A673 (cell line): Measurements from ENCODE around the gene RNF125. TPM values are rescaled to one million over a fixed set of nuclear protein-coding genes. Genes with fewer than 3 reads are reported as not detected.

Experiments
- BruUV-seq: library from RNA; stranded (reverse); fragments of 400-500 nt; replicated peaks from 2 replicates; lab custom pipeline; 2021; lab: Mats Ljungman, UMichigan
- CTCF ChIA-PET: fragments of 300-600 bp; sonication (Branson Sonifier 250); formaldehyde crosslinking; loops from one replicate; lab custom pipeline; 2022; ENCODE audit warnings: antibody characterized with exemption; lab: Charles Lee
- POLR2A ChIA-PET: fragments of 300-600 bp; sonication (Branson Sonifier 250); formaldehyde crosslinking; loops from one replicate; lab custom pipeline; 2022; ENCODE audit warnings: antibody characterized with exemption; ENCODE audit not compliant: low non-redundant PET; lab: Charles Lee
- DNase-seq: peaks from one replicate; pipeline ENCODE4 v3.0.0-alpha.2; 2015; ENCODE audit warnings: low spot score
- H3K27ac ChIP-seq: fragments of 200-600 bp; sonication (generic); 2 replicates; pipeline ENCODE4 v1.5.1; 2016; ENCODE audit warnings: mixed run types, low read depth, mild to moderate bottlenecking, mixed read lengths, antibody characterized with exemption, low read length; ENCODE audit not compliant: poor library complexity, severe bottlenecking
- H3K27me3 ChIP-seq: fragments of 200-600 bp; sonication (generic); replicated peaks from 2 replicates; pipeline ENCODE4 v1.6.1; 2017; ENCODE audit warnings: mixed run types, low read depth, mild to moderate bottlenecking, mixed read lengths, antibody characterized with exemption, low read length; ENCODE audit not compliant: insufficient read depth, poor library complexity
- H3K36me3 ChIP-seq: fragments of 200-600 bp; sonication (generic); 2 replicates; pipeline ENCODE4 v1.6.1; 2016; ENCODE audit warnings: mixed run types, mild to moderate bottlenecking, mixed read lengths, antibody characterized with exemption, low read length; ENCODE audit not compliant: insufficient read depth, poor library complexity, severe bottlenecking
- H3K4me1 ChIP-seq: fragments of 200-600 bp; sonication (generic); 2 replicates; pipeline ENCODE4 v1.6.1; 2017; ENCODE audit warnings: mixed run types, mild to moderate bottlenecking, mixed read lengths, antibody characterized with exemption, low read length; ENCODE audit not compliant: insufficient read depth, poor library complexity, severe bottlenecking
- H3K4me3 ChIP-seq: fragments of 200-600 bp; sonication (generic); 2 replicates; pipeline ENCODE4 v1.5.1; 2016; ENCODE audit warnings: low read depth, mixed run types, mild to moderate bottlenecking, mixed read lengths, low read length; ENCODE audit not compliant: poor library complexity, severe bottlenecking
- H3K9me3 ChIP-seq: fragments of 200-600 bp; sonication (generic); 2 replicates; pipeline ENCODE4 v1.6.1; 2016; ENCODE audit warnings: mixed run types, low read depth, mild to moderate bottlenecking, mixed read lengths, antibody characterized with exemption, low read length; ENCODE audit not compliant: poor library complexity, severe bottlenecking
- EZH2 ChIP-seq: fragments of 200-600 bp; sonication (generic); IDR thresholded peaks from 2 replicates; pipeline ENCODE4 v1.6.1; 2017; ENCODE audit warnings: borderline replicate concordance, low read depth, mild to moderate bottlenecking, mixed read lengths, antibody characterized with exemption, low read length; ENCODE audit not compliant: poor library complexity, severe bottlenecking
- intact Hi-C: fragments of 100-400 bp; cut with micrococcal nuclease; formaldehyde crosslinking; loops from one replicate; pipeline ENCODE4 v1.10.0; 2022; ENCODE audit not compliant: unreplicated experiment
- total RNA-seq: library from RNA; stranded (reverse); gene quantifications from 2 replicates; pipeline ENCODE4 v1.2.3, GENCODE V29; 2021
- TF ChIP-seq, protein P1 (sequence below): fragments of 300-800, 200-600 bp; sonication (generic); conservative IDR thresholded peaks from 2 replicates; pipeline ENCODE4 v1.5.1; 2017; ENCODE audit warnings: low read depth, mild to moderate bottlenecking, antibody characterized with exemption, low read length, moderate library complexity, mixed read lengths

Gene RNF125
- total RNA-seq, 1 experiment from 2014 or later, result 1.5 TPM

DNA sequence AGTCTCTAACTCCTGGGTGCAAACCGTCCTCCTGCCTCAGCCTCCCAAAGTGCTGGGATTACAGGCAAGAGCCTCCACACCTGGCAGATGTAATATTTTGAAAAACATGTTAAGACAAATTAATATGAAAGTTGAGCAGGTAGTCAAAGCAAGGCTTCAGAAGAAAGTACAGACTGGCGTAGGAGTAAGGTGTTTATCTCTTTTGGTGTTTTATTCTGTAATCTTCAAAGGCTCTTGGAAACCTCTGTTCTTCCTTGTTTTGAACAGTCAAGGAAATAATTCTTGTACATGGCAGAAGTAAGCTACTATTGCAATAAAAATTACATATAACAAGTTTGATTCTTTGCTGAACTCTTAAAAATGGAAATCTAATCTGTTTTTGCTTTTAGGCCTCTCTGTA lies 78.3 kb downstream of the RNF125 start:
- BruUV-seq, result no TSS peak
- POLR2A ChIA-PET, result no interaction called here
- CTCF ChIA-PET, result no interaction called here
- no peak overlapping the region for H3K4me3 ChIP-seq
- no peak for TF ChIP-seq EZH2
- TF ChIP-seq, protein P1, sequence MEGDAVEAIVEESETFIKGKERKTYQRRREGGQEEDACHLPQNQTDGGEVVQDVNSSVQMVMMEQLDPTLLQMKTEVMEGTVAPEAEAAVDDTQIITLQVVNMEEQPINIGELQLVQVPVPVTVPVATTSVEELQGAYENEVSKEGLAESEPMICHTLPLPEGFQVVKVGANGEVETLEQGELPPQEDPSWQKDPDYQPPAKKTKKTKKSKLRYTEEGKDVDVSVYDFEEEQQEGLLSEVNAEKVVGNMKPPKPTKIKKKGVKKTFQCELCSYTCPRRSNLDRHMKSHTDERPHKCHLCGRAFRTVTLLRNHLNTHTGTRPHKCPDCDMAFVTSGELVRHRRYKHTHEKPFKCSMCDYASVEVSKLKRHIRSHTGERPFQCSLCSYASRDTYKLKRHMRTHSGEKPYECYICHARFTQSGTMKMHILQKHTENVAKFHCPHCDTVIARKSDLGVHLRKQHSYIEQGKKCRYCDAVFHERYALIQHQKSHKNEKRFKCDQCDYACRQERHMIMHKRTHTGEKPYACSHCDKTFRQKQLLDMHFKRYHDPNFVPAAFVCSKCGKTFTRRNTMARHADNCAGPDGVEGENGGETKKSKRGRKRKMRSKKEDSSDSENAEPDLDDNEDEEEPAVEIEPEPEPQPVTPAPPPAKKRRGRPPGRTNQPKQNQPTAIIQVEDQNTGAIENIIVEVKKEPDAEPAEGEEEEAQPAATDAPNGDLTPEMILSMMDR, result no peak
- intact Hi-C loops, result no loop called here
- H3K36me3 ChIP-seq, result peaks cover 6% of the 10 kb centered on the region
- no peak for DNase-seq
- no peaks in the 10 kb centered on the region for H3K27me3 ChIP-seq
- no peaks in the 10 kb centered on the region for H3K9me3 ChIP-seq
- no peak overlapping the region for H3K27ac ChIP-seq
- H3K4me1 ChIP-seq, result peaks cover 21% of the 10 kb centered on the region

DNA sequence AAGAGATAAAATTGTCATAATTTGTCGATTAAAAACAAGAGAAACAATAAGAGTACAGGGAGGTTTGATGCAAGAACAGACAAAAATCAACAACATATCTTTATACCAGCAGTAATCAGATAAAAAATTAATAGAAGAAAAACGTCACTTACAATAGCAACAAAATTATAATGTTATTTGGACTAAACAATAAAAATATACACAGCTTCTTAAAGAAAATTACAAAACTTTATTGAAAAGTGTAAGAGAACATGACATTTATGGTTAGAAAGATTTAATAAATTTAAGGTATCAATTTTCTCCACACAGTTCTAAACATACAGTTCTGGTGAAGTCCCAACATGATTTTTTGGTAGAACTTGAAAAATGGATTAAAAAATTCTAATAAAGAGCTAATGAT lies 85.9 kb downstream of the RNF125 start:
- intact Hi-C loops, result no loop called here
- no peaks in the 10 kb centered on the region for H3K4me1 ChIP-seq
- H3K9me3 ChIP-seq, result no peaks in the 10 kb centered on the region
- TF ChIP-seq, protein P1, result no peak
- no peak for TF ChIP-seq EZH2
- CTCF ChIA-PET, result no interaction called here
- BruUV-seq, result no TSS peak
- peaks cover 3% of the 10 kb centered on the region for H3K36me3 ChIP-seq
- H3K4me3 ChIP-seq, result no peak overlapping the region
- POLR2A ChIA-PET, result interaction anchor here (0.6 kb wide), 1 partner anchor 446 kb away, joined by 5 read pairs; no protein-coding TSS in a partner anchor
- no peak for DNase-seq
- H3K27ac ChIP-seq, result no peak overlapping the region
- H3K27me3 ChIP-seq, result no peaks in the 10 kb centered on the region

DNA sequence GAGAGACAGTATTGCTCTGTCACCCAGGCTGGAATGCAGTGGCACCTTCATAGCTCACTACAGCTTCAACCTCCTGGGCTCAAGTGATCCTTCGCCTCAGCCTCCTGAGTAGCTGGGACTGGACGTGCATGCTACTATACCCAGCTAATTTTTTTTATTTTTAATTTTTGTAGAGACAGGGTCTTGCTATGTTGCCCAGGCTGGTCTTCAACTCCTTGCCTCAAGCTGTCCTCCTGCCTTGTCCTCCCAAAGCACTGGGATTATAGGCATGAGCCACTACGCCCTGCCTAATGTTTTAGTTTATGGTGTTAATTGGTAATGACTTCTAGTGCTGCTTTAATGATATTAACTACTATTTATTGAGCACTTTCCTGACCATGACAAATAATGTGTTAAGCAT lies 91.4 kb downstream of the RNF125 start:
- TF ChIP-seq EZH2, result no peak
- TF ChIP-seq, protein P1, result no peak
- Histone ChIP-seq H3K27ac (peak overlapping the region; percentile 53), H3K36me3 (no peaks in the 10 kb centered on the region), H3K4me1 (peaks cover 6% of the 10 kb centered on the region), H3K9me3 (no peaks in the 10 kb centered on the region), H3K27me3 (no peaks in the 10 kb centered on the region), H3K4me3 (no peak overlapping the region)
- DNase-seq, result no peak
- BruUV-seq, result no TSS peak
- POLR2A ChIA-PET, result no interaction called here
- CTCF ChIA-PET, result no interaction called here
- intact Hi-C loops, result no loop called here
